Ishikawa (cell line): ENCODE data around the gene TMSB4X.

ENCODE experiments used
- CEBPB ChIP-seq: IDR thresholded peaks from 2 replicates; pipeline ENCODE4 v1.6.1; 2012
- MAX ChIP-seq: IDR thresholded peaks from 2 replicates; pipeline ENCODE4 v1.6.1; 2012
- RAD21 ChIP-seq: IDR thresholded peaks from 2 replicates; pipeline ENCODE4 v1.6.1; 2012; ENCODE audit warnings: low read depth
- REST ChIP-seq: IDR thresholded peaks from 2 replicates; pipeline ENCODE4 v1.6.1; 2012; ENCODE audit warnings: low read depth, mild to moderate bottlenecking
- TAF1 ChIP-seq: IDR thresholded peaks from 2 replicates; pipeline ENCODE4 v1.6.1; 2012; ENCODE audit warnings: low read depth, mild to moderate bottlenecking
- ZBTB7A ChIP-seq: IDR thresholded peaks from 2 replicates; pipeline ENCODE4 v1.6.1; 2012; ENCODE audit warnings: low read depth

GRCh38 chrX:12972878-12973560, 1.9 kb upstream of the TMSB4X start:
- TF ChIP-seq MAX (no peak), RAD21 (no peak), ZBTB7A (no peak), REST (no peak), TAF1 (no peak), CEBPB (no peak)
